ENCODE data around the gene SMC1B.
A peak's percentile ranks its signal among the peaks of the same experiment; 100 is the strongest.

- no peak for TF ChIP-seq TAF1 (conservative IDR thresholded peaks at IDR 0.05)
- TF ChIP-seq JUND (IDR thresholded peaks at IDR 0.05), result no peak
- TF ChIP-seq MAX (IDR thresholded peaks at IDR 0.05), result peak; percentile 99
- no peak for TF ChIP-seq CTCF (IDR thresholded peaks at IDR 0.05; ENCODE audit: low read depth, low read length, missing input control)
- no peak for TF ChIP-seq RAD21 (IDR thresholded peaks at IDR 0.05)
- TF ChIP-seq SP1 (IDR thresholded peaks at IDR 0.05), result peak; percentile 21
- peak; percentile 45 for TF ChIP-seq REST (IDR thresholded peaks at IDR 0.05)
- TF ChIP-seq YY1 (IDR thresholded peaks at IDR 0.05), result no peak
- peak in 1 of 2 donors; percentile 71 for TF ChIP-seq GABPA (IDR thresholded peaks at IDR 0.05 in 1 of 2, conservative IDR thresholded peaks at IDR 0.05 in 1 of 2)
These were observed 84.4 kb downstream of the SMC1B start for GRCh38 chr22:45328822-45329529.
